Activated CD4-positive, alpha-beta T cell treated with anti-CD3 and anti-CD28 coated beads for 1 hour (primary cell): ENCODE data around the gene HDAC11.
A peak's percentile ranks its signal among the peaks of the same experiment; 100 is the strongest.
"Not testable (repeated sequence)": the region's sequence is repeated elsewhere in the genome, so short reads cannot be mapped to it uniquely, and the experiment has no call there.

ENCODE experiments used
- DNase-seq: peaks from one replicate; pipeline ENCODE4 v3.0.0-alpha.2; 2020

The HDAC11 gene, protein sequence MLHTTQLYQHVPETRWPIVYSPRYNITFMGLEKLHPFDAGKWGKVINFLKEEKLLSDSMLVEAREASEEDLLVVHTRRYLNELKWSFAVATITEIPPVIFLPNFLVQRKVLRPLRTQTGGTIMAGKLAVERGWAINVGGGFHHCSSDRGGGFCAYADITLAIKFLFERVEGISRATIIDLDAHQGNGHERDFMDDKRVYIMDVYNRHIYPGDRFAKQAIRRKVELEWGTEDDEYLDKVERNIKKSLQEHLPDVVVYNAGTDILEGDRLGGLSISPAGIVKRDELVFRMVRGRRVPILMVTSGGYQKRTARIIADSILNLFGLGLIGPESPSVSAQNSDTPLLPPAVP

DNA sequence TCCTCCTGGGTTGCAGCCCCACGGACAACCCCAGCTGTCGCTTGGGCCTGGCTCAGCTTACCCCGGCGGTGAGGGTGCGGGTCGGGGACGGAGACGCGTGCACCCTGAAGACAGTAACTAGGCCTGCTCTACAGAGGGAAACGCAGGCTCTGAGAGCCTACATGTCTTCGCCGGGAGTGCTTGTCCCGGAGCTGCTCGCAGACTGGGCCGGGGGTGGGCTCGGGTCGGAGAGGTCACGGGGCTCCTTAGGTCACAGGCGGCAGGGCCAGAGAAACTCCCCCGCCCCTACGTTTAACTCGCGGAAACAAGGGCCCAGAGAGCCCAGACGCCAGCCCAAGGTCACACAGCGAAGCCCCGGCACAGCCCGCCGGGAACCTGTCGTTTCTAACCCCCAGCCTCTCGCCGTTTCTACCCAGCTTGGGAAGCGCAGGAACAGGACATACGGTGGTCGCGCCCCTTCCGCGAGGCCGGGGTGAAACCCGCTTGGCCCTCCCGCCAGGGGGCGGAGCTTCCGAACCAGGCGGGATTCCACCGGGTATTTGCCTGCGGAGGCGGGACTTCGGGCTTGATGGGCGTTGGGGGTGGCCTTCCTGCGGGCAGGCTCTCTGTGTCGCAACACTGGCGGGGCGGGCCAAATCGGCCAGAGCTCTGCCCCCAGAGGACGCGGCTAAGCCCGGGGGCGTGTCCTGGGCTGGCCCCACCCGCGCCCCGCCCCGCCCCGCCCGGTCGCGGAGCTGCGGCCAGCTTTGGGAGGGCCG lies at the start of gene HDAC11:
TSS of gene HDAC11 (plus strand) at position 725 of the 758 bp plus-strand sequence. CDS start 42 bp downstream, outside the sequence.
- peak; percentile 93 for DNase-seq

DNA sequence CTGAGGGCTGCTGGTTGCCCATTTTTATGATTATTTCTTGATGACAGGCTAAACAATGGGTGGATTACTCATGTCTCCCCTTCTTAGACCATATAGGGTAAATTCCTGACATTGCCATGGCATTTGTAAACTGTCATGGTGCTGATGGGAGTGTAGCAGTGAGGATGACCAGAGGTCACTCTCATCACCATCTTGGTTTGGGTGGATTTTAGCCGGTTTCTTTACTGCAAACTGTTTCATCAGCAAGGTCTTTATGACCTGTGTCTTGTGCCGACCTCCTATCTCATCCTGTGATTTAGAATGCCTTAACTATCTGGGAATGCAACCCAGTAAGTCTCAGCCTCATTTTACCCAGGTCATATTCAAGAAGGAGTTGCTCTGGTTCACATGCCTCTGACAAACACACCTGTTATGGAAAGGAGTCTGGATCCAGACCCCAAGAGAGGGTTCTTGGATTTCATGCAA lies 49.7 kb upstream of the HDAC11 start:
- not testable (repeated sequence) for DNase-seq

DNA sequence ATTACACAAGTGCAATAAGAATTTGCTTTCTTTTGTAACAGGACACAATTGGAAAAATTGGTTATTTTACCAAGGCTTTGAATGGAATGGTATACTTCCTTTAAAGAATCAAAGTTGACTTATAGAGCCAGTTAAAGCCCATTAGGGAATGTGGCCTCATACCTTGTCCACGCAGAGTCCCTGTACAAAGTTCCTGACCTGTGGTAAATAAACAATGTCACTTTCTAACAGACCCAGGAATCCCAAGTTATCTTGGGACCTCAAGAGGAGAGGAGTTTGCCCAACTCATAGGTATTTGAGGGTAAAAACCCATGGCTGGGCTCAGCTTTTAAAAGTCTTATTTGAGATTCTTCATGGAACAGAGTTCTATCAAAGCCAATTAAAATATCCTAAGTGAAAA lies 48.0 kb upstream of the HDAC11 start:
- no peak for DNase-seq

DNA sequence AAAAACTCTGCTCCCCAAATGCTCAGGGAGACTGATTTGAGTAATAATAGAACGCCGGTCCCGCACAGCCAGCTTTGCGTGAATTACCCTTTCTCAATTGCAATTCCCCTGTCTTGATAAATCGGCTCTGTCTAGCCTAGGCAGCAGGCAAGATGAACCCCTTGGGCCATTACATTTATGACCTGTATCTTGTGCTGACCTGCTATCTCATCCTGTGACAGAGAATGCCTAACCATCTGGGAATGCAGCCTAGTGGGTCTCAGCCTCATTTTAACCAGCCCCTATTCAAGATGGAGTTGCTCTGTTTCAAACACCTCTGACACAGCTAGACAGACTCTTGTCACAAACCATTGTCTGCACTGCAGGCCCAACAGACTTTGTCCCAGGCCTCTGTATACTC lies 46.2 kb upstream of the HDAC11 start:
- no peak for DNase-seq

DNA sequence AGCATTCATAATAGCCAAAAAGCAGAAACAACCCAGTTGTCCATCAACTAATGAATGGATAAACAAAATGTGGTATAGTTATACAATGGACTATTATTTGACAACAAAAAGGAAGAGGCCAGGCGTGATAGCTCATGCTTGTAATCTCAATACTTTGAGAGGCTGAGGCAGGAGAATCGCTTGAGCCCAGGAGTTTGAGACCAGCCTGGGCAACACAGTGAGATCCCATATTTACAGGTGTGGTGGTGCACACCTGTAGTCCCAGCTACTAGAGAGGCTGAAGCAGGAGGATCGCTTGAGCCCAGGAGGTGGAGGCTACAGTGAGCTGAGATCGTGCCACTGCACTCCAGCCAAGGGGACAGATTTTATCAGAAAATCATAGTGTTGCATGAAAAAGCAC lies 43.9 kb upstream of the HDAC11 start:
- DNase-seq = not testable (repeated sequence)

DNA sequence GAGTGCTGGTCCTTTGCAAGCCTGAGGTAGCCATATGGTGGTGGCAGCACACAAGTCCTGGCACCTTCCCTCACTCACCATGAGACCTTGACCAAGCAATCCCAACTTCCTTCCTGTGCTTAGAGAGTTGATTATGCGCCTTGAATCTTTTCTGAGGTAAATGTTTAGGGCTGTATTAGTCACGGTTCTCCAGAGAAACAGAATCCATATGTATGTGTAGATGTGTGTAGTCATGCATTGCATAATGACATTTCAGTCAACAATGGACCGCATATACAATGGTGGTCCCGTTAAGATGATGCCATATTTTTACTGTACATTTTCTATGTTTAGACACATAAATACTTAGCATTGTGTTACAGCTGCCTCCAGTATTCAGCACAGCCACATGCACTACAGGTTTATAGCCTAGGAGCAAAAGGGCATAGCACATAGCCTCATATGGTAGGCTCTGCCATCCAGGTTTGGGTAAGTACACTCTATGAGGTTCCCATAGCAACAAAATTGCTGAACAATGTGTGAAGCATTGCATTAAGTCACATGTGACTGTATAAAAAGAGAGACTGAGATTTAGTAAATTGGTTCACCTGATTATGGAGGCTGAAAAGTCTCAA lies 39.8 kb upstream of the HDAC11 start:
- no peak for DNase-seq

DNA sequence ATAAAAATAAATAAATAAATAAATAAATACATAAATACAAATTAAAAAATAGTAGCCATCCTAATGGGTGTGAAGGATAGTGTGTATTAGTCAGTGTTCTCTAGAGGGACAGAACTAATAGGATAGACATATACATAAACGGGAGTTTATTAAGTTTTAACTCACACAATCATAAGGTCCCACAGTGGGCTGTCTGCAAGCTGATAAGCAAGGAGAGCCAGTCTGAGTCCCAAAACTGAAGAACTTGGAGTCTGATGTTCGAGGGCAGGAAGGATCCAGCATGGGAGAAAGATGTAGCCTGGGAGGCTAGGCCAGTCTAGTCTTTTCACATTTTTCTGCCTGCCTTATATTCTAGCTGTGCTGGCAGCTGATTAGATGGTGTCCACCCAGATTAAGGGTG lies 37.2 kb upstream of the HDAC11 start:
- not testable (repeated sequence) for DNase-seq

DNA sequence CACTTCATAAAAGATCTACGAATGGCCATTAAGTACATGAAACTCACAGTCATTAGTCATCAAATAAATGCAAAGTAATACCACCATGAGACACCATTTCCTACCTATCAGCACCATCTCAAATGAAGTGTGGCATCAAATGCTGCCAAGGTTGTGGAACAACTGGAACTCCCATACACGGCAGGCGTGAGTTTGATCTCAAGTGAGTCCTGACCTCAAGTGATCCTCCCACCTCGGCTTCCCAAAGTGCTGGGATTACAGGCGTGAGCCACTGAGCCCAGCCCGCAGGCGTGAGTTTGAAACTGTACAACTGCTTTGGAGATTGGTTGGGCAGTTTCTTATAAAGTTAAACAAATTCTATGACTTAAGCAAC lies 28.8 kb upstream of the HDAC11 start:
- no peak for DNase-seq

DNA sequence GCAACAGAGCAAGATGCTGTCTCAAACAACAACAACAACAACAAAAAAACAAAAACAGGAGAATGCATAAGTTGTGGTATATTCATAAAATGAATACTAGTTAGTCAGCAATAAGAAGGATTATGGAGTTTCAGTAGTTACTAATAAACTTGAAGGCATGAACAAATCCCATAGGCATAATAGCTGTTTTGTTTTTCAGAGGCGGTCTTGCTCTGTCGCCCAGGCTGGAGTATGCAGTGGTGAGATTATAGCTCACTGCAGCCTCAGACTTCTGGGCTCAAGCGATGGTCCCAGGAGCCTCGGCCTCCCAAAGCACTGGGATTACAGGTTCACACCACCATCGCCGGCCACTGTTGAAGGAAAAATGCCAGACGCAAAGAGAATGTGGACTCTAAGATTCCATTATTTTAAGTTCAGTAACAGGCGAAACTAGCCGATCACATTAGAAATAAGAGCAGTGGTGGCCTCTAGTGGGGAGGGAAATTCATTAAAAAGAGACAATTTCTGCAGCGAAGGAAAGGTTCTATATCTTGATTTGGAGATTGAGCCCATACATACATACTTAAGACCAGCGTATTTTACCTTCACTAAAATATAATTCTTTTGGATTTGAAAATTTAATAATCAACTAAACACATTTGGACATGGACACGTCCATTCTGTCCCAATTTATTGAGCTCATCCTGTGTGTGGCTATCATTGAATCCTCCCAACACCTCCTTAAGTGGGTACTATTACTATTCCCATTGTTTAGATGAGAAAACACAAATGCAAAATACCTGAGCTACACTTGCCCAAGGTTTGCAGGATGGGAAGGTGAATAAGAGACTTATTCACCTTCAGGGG lies 27.4 kb upstream of the HDAC11 start:
- peak; percentile 9 for DNase-seq

DNA sequence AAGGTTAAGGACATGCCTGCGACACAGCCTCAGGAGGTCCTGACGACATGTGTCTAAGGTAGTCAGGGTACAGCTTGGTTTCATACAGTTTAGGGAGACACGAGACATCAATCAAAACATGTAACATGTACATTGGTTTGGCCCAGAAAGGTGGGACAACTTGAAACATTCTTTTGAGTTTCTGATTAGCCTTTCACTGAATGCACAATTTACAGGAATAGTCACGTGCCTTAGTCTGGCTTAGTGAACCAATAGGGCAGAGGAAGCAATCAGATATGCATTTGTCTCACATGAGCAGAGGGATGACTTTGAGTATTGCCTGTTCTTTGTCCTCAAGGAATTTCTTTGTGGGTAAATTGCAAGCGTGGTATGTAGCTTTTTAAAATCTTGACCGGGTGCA lies 24.5 kb upstream of the HDAC11 start:
- no peak for DNase-seq

DNA sequence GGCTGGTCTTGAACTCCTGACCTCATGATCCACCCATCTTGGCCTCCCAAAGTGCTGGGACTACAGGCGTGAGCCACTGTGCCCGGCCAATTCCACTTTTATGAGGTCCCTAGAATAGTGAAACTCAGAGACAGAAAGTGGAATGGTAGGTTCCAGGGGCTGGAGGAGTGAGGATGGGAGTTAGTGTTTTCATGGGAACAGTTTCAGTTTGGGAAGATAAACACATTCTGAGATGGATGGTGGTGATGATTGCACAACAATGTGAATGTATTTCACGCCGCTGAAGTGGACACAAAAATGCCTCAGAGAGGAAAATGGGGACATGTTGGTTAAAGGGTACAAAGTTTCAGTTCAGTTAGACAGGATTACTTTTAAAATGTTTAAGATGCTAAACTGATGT lies 22.5 kb upstream of the HDAC11 start:
- no peak for DNase-seq

DNA sequence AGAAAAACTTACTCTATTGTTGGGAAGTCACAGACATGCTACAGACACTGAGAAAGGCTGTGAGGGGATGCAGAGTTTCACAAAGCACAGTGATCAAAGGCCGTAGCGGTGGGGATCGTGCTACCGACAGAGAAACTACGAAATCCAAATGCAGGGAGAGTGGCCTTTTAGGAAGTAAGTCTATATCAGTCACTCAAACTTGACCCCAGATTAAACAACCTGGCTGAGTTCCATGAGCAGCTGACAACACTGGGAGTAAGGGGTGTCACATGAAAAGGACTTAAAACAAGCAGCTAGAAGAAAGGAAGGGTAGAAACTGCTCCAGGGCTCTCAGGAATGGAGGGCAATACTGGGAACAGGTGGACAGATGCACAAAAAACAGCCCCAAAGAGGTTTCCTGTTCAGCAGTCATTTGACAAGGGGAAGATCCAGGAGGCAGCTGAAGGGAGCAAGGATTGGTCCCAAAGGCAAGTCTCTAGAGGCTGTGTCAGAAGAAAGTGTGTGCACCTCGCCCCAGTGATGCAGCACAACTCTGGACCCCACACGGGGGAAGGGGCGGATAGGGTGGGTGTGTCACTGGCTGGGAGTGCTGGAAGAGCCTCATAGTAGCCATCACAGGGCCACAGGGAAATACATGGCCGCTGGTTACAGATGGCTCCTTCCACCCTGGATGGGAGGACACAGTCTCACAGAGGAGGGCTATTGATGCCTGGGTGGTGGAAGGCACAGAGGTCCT lies 20.3 kb upstream of the HDAC11 start:
- DNase-seq = no peak

DNA sequence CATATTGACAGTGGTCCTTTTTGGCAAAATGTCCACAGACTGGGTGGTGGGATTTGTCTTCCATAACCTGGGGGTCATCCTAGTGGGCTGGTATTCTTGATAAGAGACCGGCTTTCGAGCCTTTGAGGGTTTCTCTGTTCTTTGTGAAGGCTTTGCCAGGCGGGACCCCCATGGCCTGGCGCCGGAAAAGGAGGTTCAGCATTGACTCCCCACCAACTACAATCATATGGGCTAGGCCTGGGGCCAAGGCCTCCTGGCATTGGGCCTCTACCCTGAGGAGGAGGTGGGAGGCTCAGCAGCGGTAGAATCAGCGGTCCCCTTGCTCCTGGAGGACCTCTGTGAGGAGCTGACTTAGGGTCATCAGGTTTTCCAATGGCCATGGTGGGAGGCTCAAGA lies 19.8 kb upstream of the HDAC11 start:
- DNase-seq = no peak

DNA sequence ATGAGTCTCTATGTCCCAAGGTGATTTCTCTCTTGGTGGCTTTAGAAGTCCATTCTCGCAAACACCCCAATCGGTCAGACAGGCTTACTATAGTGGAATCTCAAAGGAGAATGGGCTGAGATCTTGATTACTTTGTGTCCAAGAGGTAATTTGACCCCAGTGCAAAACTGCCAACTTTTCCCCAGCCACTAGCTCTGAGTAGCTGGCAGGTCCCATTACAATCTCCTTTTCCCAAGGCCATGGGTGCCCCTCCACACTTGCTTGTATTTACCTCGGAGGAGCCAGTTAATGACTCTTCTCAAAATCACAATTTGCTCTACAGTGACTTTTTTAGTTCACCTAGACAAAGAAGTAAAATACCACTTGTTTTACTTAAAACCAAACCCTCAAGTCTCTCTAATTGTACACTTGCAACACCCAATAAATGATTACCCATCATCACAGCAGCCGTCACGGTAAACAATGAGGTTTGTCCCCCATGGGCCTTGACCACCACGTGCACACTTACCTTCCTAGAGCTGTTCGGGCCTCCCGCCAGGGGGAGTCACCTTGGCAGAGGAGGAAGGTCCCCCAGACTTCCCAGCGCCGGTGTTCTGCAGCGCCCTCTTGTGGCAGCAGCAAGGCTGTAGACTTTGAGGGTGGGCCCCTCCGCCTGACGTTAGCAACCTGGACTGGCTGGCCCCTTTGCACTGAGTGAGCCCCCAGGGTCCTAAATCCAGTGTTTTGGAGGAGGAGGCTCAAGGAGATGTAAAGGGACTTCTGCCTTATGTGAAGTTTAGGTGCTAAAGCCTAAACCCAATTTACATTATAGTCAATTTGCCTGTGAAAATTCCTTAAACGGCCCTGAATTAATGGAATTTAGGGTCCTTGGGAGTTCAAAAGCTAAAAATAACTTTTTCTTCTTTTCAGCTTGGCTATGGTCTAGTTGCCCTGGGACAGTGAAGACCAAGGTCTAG lies 18.7 kb upstream of the HDAC11 start:
- peak; percentile 57 for DNase-seq

DNA sequence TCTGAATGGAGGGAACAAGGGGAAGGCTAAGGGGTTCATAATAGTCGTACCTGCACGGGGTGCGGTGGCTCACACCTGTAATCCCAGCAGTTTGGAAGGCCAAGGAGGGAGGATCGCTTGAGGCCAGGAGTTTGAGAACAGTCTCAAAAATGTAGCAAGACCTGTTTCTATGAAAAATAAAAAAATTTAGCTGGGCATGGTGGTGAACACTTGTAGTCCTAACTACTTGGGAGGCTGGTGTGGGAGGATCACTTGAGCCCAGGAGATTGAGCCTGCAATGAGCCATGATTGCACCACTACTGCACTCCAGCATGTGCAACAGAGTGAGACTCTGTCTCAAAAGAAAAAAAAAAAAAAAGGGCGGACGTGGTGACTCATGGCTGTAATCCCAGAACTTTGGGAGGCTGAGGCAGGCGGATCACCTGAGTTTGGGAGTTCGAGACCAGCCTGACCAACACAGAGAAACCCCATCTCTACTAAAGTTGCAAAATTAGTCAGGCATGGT lies 17.9 kb upstream of the HDAC11 start:
- DNase-seq = no peak

DNA sequence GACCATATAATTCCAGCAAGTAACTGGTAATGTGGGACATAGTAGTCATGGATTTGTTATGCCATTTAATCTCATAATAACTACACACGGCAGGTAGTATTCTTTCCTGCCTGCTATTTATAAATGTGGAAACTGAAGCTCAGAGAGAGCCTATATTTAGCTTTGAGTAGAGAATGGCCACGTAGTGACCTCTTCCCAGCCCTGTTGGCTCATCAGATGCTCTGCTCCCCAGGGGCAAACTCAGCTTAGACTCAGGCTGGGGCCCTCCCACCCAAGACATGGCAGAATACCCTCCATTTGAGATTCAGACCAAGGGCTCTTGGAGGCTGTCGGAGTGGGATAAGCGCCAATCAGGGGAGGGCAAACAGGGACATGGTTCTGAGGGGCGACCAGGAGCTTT lies 17.3 kb upstream of the HDAC11 start:
- DNase-seq = no peak

DNA sequence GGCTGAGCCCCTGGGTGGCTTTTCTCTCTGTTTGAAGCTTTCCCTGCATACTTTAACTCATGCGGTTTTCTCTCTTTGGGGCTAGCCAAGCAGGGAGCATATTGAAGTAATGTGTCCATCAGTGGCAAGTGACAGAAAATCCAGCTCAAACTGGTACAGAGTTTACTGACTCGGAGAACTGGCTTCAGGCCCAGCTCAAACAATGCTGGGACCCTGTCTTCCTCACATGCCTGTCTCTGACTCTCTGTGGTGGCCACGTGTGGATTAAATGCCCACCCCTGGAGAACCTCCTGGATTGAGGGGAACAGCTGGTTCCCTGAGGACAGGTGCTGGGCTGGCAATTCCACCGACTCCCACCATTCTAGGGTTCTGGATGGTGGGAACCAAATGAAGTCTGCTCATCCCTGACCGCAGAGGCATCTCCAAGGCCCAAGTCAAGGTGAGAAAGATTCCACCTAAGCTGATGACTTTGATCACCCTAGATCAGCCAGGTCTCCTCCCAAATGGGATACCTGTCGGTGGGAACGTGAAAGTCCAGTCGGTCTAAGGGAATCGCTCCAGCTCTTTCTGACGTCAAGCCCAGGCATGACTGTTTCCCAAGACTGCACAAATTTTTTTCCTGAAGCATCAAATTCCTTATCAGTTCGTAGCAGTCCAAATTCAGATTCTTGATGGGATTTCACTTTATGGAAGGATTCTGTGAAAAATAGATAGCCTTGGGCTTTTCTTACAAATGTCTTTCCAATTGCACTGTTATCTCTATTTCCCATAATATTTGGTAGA lies 16.3 kb upstream of the HDAC11 start:
- DNase-seq = no peak

DNA sequence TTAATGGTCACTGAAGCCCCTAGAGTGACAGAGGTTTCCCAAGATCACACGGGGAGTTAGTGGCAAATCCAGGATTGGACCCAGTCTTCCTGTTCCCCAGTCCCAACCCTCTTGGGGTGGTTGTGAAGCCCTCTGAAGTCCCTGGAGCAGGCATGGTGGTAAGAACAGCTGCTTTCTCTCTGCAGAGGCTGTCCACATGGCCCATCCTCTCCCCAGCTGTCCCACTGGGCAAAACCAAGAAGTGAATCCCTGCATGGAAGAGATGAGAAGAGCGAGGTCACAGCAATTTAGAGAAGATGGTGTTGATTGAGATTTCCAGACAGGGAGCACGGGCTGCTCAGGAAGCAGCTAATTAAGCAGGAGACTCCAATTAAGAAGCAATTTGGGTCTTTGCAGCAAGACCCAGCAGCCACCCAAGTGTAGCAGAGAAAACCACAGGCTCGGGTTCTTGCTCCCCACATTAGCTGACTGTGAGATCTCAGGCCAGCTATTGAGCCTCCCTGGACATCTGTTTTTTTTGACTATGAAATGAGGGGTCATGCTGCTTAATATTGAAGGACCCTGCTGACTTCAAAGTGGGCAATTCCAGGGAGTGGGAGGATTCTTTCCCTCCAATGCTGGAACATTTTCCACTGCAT lies 14.8 kb upstream of the HDAC11 start:
- no peak for DNase-seq

DNA sequence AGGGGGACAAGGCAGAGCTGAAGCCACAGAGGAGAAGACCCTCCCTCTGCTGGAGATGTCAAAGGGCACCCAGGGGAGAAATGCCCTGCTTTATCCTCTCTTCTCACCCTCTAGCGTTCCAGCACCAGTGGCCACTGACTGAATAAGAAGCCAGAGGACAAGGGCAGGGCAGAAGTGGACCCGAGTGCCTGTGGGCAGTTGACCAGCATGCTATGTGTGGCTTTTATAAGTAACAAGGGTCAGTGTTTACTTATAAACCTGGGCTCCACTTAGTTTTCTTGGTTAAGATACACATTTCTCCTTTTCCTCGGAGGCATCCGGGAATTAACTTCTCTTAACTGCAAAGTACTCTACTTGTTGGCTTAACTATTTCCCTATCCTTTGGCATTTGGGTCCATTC lies 13.3 kb upstream of the HDAC11 start:
- no peak for DNase-seq
